ENCODE measurements around the gene ST8SIA1.

DNA sequence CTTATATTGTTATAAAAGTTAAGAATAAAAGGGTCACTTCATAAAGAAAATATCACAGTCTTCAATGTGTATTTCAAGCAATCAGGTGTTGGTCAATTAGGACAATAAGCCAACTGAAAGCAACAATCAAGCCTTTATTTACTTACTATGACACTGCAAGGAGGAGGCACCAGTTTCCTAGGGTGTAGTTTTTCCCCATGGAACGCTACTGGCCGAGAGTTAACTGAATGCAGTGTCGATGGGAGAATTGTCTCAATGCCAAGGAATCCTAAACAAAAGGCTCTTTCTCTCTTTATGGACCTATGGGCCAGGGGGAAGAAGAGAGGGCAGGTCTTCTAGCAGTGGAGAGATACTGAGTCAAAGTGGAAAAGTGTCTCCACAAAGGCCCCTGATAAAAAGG is 146.1 kb downstream of the ST8SIA1 start:
- TF ChIP-seq POLR2A (IDR thresholded peaks at IDR 0.05; ENCODE audit: low read length) (no peak), GATA1 (IDR thresholded peaks at IDR 0.05; ENCODE audit: low read depth, low read length) (no peak)

Measured in erythroblast (primary cell).